Measurements from ENCODE around the gene UBE2U.

GRCh38 chr1:64234714-64235113 lies 31.3 kb downstream of the UBE2U start:
- TF ChIP-seq EZH2phosphoT487 (IDR thresholded peaks at IDR 0.05; ENCODE audit: insufficient read depth, low read depth) (no peak), EZH2 (IDR thresholded peaks at IDR 0.05; ENCODE audit: insufficient read depth, poor library complexity, severe bottlenecking) (no peak)

Measured in GM23248 (cell line).